ENCODE measurements around the gene DHX16. TPM values are rescaled to one million over a fixed set of nuclear protein-coding genes. Genes with fewer than 3 reads are reported as not detected.

Gene DHX16
- total and polyA plus RNA-seq, 2 of the 8 experiments (the other 6 are each of a cell fraction or from before 2014, with no cell fraction given), result 27.4 to 44.4 TPM

- H4K5ac ChIP-seq (ENCODE audit: insufficient read length, low read depth, low read length), result peak overlapping the region; percentile 75
- H2BK120ac ChIP-seq (replicated peaks; ENCODE audit: low read depth, low read length), result no peak overlapping the region
- H3K79me1 ChIP-seq (ENCODE audit: low read depth, low read length), result peaks cover 4% of the 10 kb centered on the region; the same call in 1 of the 2 replicates
- no peaks in the 10 kb centered on the region; a peak in 1 of 8 replicates for H3K36me3 ChIP-seq (ENCODE audit: control insufficient read depth in 2 of 4, insufficient read depth in 4 of 4, low read length in 3 of 4)
- no peak overlapping the region for H2AFZ ChIP-seq (ENCODE audit: low read length)
- H2BK20ac ChIP-seq (ENCODE audit: low read length), result no peak overlapping the region
- no peak for FAIRE-seq
- H3K9ac ChIP-seq (replicated peaks in 1 of 4; ENCODE audit: extremely low read depth in 1 of 4, low read depth in 3 of 4, low read length in 3 of 4), result peak overlapping the region in 2 of 4 experiments; percentile 50 to 51; a peak in 4 of 7 replicates
- H3K27ac ChIP-seq (ENCODE audit: low read depth, low read length), result no peak overlapping the region
- DNase-seq (ENCODE audit: low read depth in 1 of 2, low spot score in 2 of 2), result no peak
- H4K8ac ChIP-seq (ENCODE audit: extremely low read depth, insufficient read depth, low read length), result no peak overlapping the region; the same call in 1 of the 2 replicates
- peak overlapping the region; percentile 52 for H4K91ac ChIP-seq (replicated peaks; ENCODE audit: insufficient read length, low read length)
- peak overlapping the region; percentile 52; the same call in 1 of the 2 replicates for H2BK12ac ChIP-seq (ENCODE audit: low read depth, low read length)
- peak overlapping the region; percentile 96 to 98 for H3K4me2 ChIP-seq (ENCODE audit: insufficient read depth in 1 of 2, low read depth in 2 of 2, low read length in 2 of 2)
- peaks cover 0 to 41% (median 26%) of the 10 kb centered on the region in 4 experiments; a peak in 6 of 7 replicates for H3K4me1 ChIP-seq (replicated peaks in 1 of 4; ENCODE audit: control insufficient read depth in 3 of 4, insufficient read depth in 4 of 4, low read length in 3 of 4)
- CTCF ChIA-PET (ENCODE audit: partially characterized antibody), result interaction anchor here (0.8 to 3.7 kb wide), 10 partner anchors 9 to 415 kb away, joined by 3 to 28 read pairs (median 3); partner anchors contain the start of gene MDC1
- peak overlapping the region; percentile 75 for H3K4ac ChIP-seq (replicated peaks; ENCODE audit: insufficient read length, low read depth, low read length)
- no peak overlapping the region for H3K14ac ChIP-seq (ENCODE audit: insufficient read length)
- H3K18ac ChIP-seq (ENCODE audit: extremely low read depth, low read length), result peak overlapping the region; percentile 93; the same call in 1 of the 2 replicates
- H3K9me3 ChIP-seq (ENCODE audit: insufficient read depth in 2 of 2, low read depth in 1 of 2, low read length in 1 of 2), result no peaks in the 10 kb centered on the region
- no peak overlapping the region; the same call in 1 of the 2 replicates for H2AK5ac ChIP-seq (ENCODE audit: low read depth, low read length)
- peak overlapping the region; percentile 78; the same call in 1 of the 2 replicates for H2BK5ac ChIP-seq (ENCODE audit: low read depth, low read length)
- H3K4me3 ChIP-seq (ENCODE audit: extremely low read depth in 1 of 4, insufficient read depth in 2 of 4, low read depth in 3 of 4, low read length in 4 of 4), result peak overlapping the region; percentile 49 to 97 (median 80)
- H2BK15ac ChIP-seq (ENCODE audit: low read length), result 0 out of 2 replicates have a peak overlapping the region, but pooled peaks have one; percentile 55
- WGBS, 2 experiments (ENCODE audit: extremely low coverage in 1 of 2, insufficient coverage in 1 of 2, insufficient read length in 1 of 2, insufficient replicate concordance in 2 of 2, low coverage in 1 of 2, low lambda C conversion rate in 2 of 2, missing lambda C conversion rate in 1 of 2), result 19% methylated on average over 18 of the region's 22 CpGs; no CpG with 5 or more reads in 1 of the 2 experiments
- H3K23ac ChIP-seq (ENCODE audit: insufficient read length), result no peak overlapping the region
- peaks cover 0 to 16% of the 10 kb centered on the region in 2 experiments; a peak in 3 of 4 replicates for H3K79me2 ChIP-seq (ENCODE audit: control insufficient read depth in 1 of 2, insufficient read depth in 2 of 2, low read length in 2 of 2)
- peaks cover 3% of the 10 kb centered on the region in 2 experiments for H4K20me1 ChIP-seq (replicated peaks in 1 of 2; ENCODE audit: control insufficient read depth in 1 of 2, insufficient read depth in 2 of 2, low read length in 2 of 2)
- peak overlapping the region; percentile 79 for H3K56ac ChIP-seq (replicated peaks; ENCODE audit: insufficient read length, low read depth, low read length)
- peaks cover 15% of the 10 kb centered on the region for H3K23me2 ChIP-seq (ENCODE audit: low read depth, low read length)
- POLR2A ChIA-PET (ENCODE audit: partially characterized antibody), result interaction anchor here (0.8 to 26.7 kb wide), 10 partner anchors 10 to 77 kb away, joined by 3 to 732 read pairs (median 6); partner anchors contain the start of genes DHX16, FLOT1, IER3 and MDC1
- no peaks in the 10 kb centered on the region for H3K27me3 ChIP-seq (replicated peaks in 1 of 4; ENCODE audit: control insufficient read depth in 3 of 4, extremely low read depth in 1 of 4, insufficient read depth in 3 of 4, low read length in 3 of 4)
- TF ChIP-seq CTCF (IDR thresholded peaks at IDR 0.05; ENCODE audit: control extremely low read depth in 1 of 3, insufficient read depth in 1 of 3, low read depth in 1 of 3, low read length in 3 of 3) (peak in 1 of 3 experiments; percentile 23; a peak in 1 of 4 replicates), SAP30 (IDR thresholded peaks at IDR 0.05; ENCODE audit: insufficient read depth, insufficient replicate concordance, low read length) (peak; percentile 68), PHF8 (conservative IDR thresholded peaks at IDR 0.05; ENCODE audit: low read depth, low read length) (0 out of 2 replicates have a peak, but pooled peaks have one; percentile 33), KDM4A (IDR thresholded peaks at IDR 0.05; ENCODE audit: low read depth, low read length, severe bottlenecking) (peak; percentile 52), TEAD4 (IDR thresholded peaks at IDR 0.05; ENCODE audit: low read depth, low read length) (no peak), EGR1 (IDR thresholded peaks at IDR 0.05; ENCODE audit: borderline replicate concordance, low read depth, low read length) (peak; percentile 60; the same call in 1 of the 2 replicates), ASH2L (IDR thresholded peaks at IDR 0.05; ENCODE audit: low read length) (peak; percentile 7)
These were observed 15.0 kb upstream of the DHX16 start for GRCh38 chr6:30687659-30688431.

Data from H1 (cell line).